ENCODE data around the gene HOXC9.

Gene HOXC9

GRCh38 chr12:53976172-53976822, 23.7 kb upstream of the HOXC9 start:
- no peak for DNase-seq (ENCODE audit: low read depth, low spot score)

- no peak for DNase-seq (ENCODE audit: low read depth, low spot score)
Measured at GRCh38 chr12:53976823-53977595, 23.0 kb upstream of the HOXC9 start.

GRCh38 chr12:53977596-53978445, 22.1 kb upstream of the HOXC9 start:
- no peak for DNase-seq (ENCODE audit: low read depth, low spot score)

GRCh38 chr12:53978477-53979356, 21.2 kb upstream of the HOXC9 start:
- no peak for DNase-seq (ENCODE audit: low read depth, low spot score)

DNA sequence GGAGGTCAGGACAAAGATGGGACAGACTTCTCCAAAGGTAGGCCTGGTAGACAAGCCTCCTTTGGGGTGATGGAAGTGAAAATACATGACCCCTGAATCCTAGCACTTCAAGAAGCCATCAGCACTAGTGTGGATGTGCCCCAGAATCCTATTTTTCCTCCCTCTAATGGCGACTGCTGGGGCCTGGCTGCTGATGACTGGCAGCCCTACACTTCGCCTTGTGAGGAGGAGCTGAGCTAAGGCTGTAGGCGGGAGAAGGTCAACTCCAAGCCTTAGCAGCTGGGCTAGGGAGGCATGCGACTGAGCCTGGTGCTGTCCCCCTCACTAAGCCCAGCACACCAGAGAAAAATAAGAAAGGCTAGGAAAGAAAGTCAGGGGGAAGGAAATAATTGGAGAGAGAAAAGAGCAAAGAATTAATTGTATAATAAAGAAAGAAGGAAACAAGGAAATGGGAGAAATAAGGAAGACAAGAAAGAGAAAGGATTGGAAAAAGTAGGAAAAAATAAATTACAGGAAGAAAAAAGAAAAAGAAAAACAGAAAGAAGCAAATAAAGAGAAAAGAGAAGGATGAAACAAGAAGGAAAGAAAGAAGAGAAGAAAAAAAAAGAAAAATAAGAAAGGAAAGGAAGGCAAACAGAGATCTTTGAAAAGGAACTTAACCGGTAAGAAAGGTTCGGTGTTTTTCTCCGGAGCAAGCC, 19.7 kb upstream of the HOXC9 start:
- no peak for DNase-seq (ENCODE audit: low read depth, low spot score)

GRCh38 chr12:53980802-53981496, 19.0 kb upstream of the HOXC9 start:
- DNase-seq (ENCODE audit: low read depth, low spot score): no peak

GRCh38 chr12:53981634-53982565, 18.1 kb upstream of the HOXC9 start:
- DNase-seq (ENCODE audit: low read depth, low spot score): no peak

- no peak for DNase-seq (ENCODE audit: low read depth, low spot score)
Measured at GRCh38 chr12:53982648-53983567, 17.1 kb upstream of the HOXC9 start.

GRCh38 chr12:53983568-53983949, 16.4 kb upstream of the HOXC9 start:
- no peak for DNase-seq (ENCODE audit: low read depth, low spot score)

- no peak for DNase-seq (ENCODE audit: low read depth, low spot score)
Measured at GRCh38 chr12:53983950-53984572, 15.9 kb upstream of the HOXC9 start.

DNA sequence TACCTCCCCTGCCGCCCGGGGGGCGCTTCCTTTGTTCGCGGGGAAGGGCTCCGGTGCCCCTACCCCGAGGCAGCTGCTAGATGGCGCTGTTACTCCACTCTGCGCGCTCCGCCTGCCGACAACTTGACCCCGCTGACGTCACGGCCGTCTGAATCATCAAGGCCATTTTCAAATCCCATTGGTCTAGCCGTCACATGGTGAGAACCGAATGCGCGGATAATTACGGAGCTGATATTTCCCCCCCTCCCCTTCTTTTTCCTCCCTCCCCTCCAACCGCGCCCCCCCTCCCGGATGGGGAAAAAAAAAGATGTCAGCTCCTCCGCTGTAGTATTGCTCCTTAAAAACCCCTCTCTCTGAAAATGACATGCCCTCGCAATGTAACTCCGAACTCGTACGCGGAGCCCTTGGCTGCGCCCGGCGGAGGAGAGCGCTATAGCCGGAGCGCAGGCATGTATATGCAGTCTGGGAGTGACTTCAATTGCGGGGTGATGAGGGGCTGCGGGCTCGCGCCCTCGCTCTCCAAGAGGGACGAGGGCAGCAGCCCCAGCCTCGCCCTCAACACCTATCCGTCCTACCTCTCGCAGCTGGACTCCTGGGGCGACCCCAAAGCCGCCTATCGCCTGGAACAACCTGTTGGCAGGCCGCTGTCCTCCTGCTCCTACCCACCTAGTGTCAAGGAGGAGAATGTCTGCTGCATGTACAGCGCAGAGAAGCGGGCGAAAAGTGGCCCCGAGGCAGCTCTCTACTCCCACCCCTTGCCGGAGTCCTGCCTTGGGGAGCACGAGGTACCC, 14.9 kb upstream of the HOXC9 start, which contains the start of gene HOXC10:
HOXC10 (plus strand) TSS at position 246 of the 791 bp plus-strand sequence; CDS start at position 360, 114 bp downstream.
- no peak for DNase-seq (ENCODE audit: low read depth, low spot score)

DNA sequence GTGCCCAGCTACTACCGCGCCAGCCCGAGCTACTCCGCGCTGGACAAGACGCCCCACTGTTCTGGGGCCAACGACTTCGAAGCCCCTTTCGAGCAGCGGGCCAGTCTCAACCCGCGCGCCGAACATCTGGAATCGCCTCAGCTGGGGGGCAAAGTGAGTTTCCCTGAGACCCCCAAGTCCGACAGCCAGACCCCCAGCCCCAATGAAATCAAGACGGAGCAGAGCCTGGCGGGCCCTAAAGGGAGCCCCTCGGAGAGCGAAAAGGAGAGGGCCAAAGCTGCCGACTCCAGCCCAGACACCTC, 14.3 kb upstream of the HOXC9 start:
- DNase-seq (ENCODE audit: low read depth, low spot score): no peak

DNA sequence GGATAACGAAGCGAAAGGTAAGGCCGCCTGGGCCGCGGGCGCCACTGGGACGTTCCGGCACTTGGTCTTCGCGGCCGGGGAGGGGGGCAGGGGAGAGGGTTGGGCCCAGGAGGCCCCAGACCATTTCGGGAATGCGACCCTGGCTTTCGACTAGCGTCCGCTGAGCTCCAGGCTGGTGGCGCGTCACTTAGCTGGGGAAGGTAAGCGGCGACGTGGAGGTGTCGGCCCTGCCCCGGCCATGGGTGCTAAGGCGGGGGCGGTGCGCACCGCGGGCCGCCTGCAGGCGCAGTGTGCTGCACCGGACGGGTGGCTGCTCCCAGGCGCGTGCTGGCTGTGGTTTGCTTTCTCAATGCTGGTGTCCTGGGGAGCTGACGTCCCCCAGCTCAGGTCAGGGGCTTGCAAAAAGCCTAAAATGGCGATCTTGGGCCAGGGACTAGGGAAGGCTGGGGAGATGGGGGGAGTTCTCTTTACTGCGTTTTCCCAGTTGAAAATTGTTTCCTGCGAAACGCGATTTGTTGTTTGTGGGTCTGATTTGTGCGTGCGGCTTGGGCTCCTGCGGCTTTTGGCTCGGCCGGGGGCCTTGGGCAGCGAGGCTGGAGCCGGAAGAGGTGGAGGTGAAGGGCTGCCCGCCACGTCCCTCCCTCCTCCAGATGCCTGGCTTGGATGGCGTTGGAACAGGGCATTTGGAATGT, 13.8 kb upstream of the HOXC9 start:
- no peak for DNase-seq (ENCODE audit: low read depth, low spot score)

- no peak for DNase-seq (ENCODE audit: low read depth, low spot score)
Measured at GRCh38 chr12:53986686-53987483, 13.1 kb upstream of the HOXC9 start.

GRCh38 chr12:53987787-53988230, 12.2 kb upstream of the HOXC9 start:
- DNase-seq (ENCODE audit: low read depth, low spot score): no peak

All from smooth muscle cell of the brain vasculature (primary cell).